MM.1S (cell line): Measurements from ENCODE around the gene ETV3L.

Source experiments
- DNase-seq: peaks from one replicate; pipeline ENCODE4 v3.0.0-alpha.2; 2015
- H2AFZ ChIP-seq: fragments of 300-600 bp; sonication (generic); 2 replicates; pipeline ENCODE4 v1.6.0; 2016; ENCODE audit warnings: antibody characterized with exemption, low read length
- H3F3A ChIP-seq: fragments of 300-600 bp; sonication (generic); 2 replicates; pipeline ENCODE4 v1.6.1; 2016; ENCODE audit warnings: mild to moderate bottlenecking, antibody characterized with exemption, low read length, moderate library complexity, mixed read lengths; ENCODE audit not compliant: insufficient read depth
- H3K27ac ChIP-seq: fragments of 300-600 bp; sonication (generic); 2 replicates; pipeline ENCODE4 v1.5.1; 2016; ENCODE audit warnings: mild to moderate bottlenecking, low read length
- H3K27me3 ChIP-seq: fragments of 300-600 bp; sonication (generic); replicated peaks from 2 replicates; pipeline ENCODE4 v1.6.0; 2016; ENCODE audit warnings: low read length; ENCODE audit not compliant: insufficient read depth
- H3K36me3 ChIP-seq: fragments of 300-600 bp; sonication (generic); replicated peaks from 2 replicates; pipeline ENCODE4 v1.6.1; 2016; ENCODE audit warnings: mild to moderate bottlenecking, low read length, mixed read lengths; ENCODE audit not compliant: insufficient read depth
- H3K4me1 ChIP-seq: fragments of 300-600 bp; sonication (generic); 2 replicates; pipeline ENCODE4 v1.6.1; 2016; ENCODE audit warnings: low read length, mixed read lengths
- H3K4me2 ChIP-seq: fragments of 300-600 bp; sonication (generic); 2 replicates; pipeline ENCODE4 v1.6.0; 2016; ENCODE audit warnings: low read depth, low read length
- H3K4me3 ChIP-seq: fragments of 300-600 bp; sonication (generic); 2 replicates; pipeline ENCODE4 v1.5.1; 2016; ENCODE audit warnings: low read length, mixed read lengths
- H3K79me2 ChIP-seq: fragments of 300-600 bp; sonication (generic); 2 replicates; pipeline ENCODE4 v1.6.1; 2016; ENCODE audit warnings: mixed run types, low read length, mixed read lengths
- H3K9ac ChIP-seq: fragments of 300-600 bp; sonication (generic); 2 replicates; pipeline ENCODE4 v1.6.1; 2016; ENCODE audit warnings: low read length, mixed read lengths
- H3K9me2 ChIP-seq: fragments of 300-600 bp; sonication (generic); replicated peaks from 2 replicates; pipeline ENCODE4 v1.6.1; 2016; ENCODE audit warnings: mild to moderate bottlenecking, low read length, mixed read lengths; ENCODE audit not compliant: insufficient read depth
- H3K9me3 ChIP-seq: fragments of 300-600 bp; sonication (generic); replicated peaks from 2 replicates; pipeline ENCODE4 v1.6.1; 2016; ENCODE audit warnings: mild to moderate bottlenecking, low read length, mixed read lengths; ENCODE audit not compliant: insufficient read depth
- H4K20me1 ChIP-seq: fragments of 300-600 bp; sonication (generic); 2 replicates; pipeline ENCODE4 v1.6.1; 2016; ENCODE audit warnings: mild to moderate bottlenecking, low read length, moderate library complexity, mixed read lengths; ENCODE audit not compliant: insufficient read depth
- CTCF ChIP-seq: fragments of 300-600 bp; sonication (generic); IDR thresholded peaks from 2 replicates; pipeline ENCODE4 v1.5.1; 2016; ENCODE audit warnings: antibody characterized with exemption, low read length, mixed read lengths
- EZH2 ChIP-seq: fragments of 300-600 bp; sonication (generic); optimal IDR thresholded peaks from 2 replicates; pipeline ENCODE3; 2017; ENCODE audit warnings: low read depth, mild to moderate bottlenecking, antibody characterized with exemption, low read length, mixed read lengths
- EZH2phosphoT487 ChIP-seq: fragments of 300-600 bp; sonication (generic); IDR thresholded peaks from 2 replicates; pipeline ENCODE4 v1.6.1; 2018; ENCODE audit warnings: antibody characterized with exemption, low read length

The ETV3L gene

GRCh38 chr1:157140063-157140588 is 40.5 kb upstream of the ETV3L start:
- Histone ChIP-seq H2AFZ (no peak overlapping the region), H4K20me1 (0 out of 2 replicates have a peak, but pooled peaks cover 3% of the 10 kb centered on the region), H3K9me2 (no peaks in the 10 kb centered on the region), H3K4me1 (peaks cover 25% of the 10 kb centered on the region), H3K9ac (no peak overlapping the region), H3F3A (peaks cover 41% of the 10 kb centered on the region), H3K4me2 (no peak overlapping the region), H3K36me3 (peaks cover 2% of the 10 kb centered on the region; the same call in 1 of the 2 replicates), H3K27ac (no peak overlapping the region), H3K79me2 (peaks cover 29% of the 10 kb centered on the region), H3K27me3 (peaks cover 8% of the 10 kb centered on the region; the same call in 1 of the 2 replicates), H3K9me3 (no peaks in the 10 kb centered on the region), H3K4me3 (no peak overlapping the region)
- TF ChIP-seq CTCF (no peak), EZH2phosphoT487 (no peak), EZH2 (no peak)
- no peak for DNase-seq

- no peaks in the 10 kb centered on the region for H3K9me3 ChIP-seq
- H3K4me1 ChIP-seq: peaks cover 35% of the 10 kb centered on the region
- no peaks in the 10 kb centered on the region for H3K9me2 ChIP-seq
- H3K36me3 ChIP-seq: peaks cover 11% of the 10 kb centered on the region
- peak overlapping the region; percentile 79; the same call in 1 of the 2 replicates for H3K27ac ChIP-seq
- peak overlapping the region; percentile 34; the same call in 1 of the 2 replicates for H2AFZ ChIP-seq
- peaks cover 50% of the 10 kb centered on the region for H3F3A ChIP-seq
- DNase-seq: peak; percentile 53
- peak overlapping the region; percentile 93 for H3K4me3 ChIP-seq
- H3K79me2 ChIP-seq: peaks cover 38% of the 10 kb centered on the region
- H3K9ac ChIP-seq: peak overlapping the region; percentile 91; the same call in 1 of the 2 replicates
- no peak for TF ChIP-seq EZH2
- TF ChIP-seq CTCF: no peak
- H3K27me3 ChIP-seq: peaks cover 8% of the 10 kb centered on the region; the same call in 1 of the 2 replicates
- peak overlapping the region; percentile 89 for H3K4me2 ChIP-seq
- 0 out of 2 replicates have a peak, but pooled peaks cover 3% of the 10 kb centered on the region for H4K20me1 ChIP-seq
Observed at GRCh38 chr1:157139052-157139715, 39.6 kb upstream of the ETV3L start.

- Histone ChIP-seq H3K27me3 (peaks cover 8% of the 10 kb centered on the region; the same call in 1 of the 2 replicates), H4K20me1 (0 out of 2 replicates have a peak, but pooled peaks cover 3% of the 10 kb centered on the region), H3K36me3 (peaks cover 11% of the 10 kb centered on the region), H3K4me2 (peak within 1 kb of the TSS; percentile 89), H3F3A (peaks cover 55% of the 10 kb centered on the region), H3K4me1 (peaks cover 42% of the 10 kb centered on the region), H3K27ac (peak within 1 kb of the TSS; percentile 79), H3K9me3 (no peaks in the 10 kb centered on the region), H3K9ac (peak within 1 kb of the TSS; percentile 91), H3K79me2 (peaks cover 43% of the 10 kb centered on the region), H3K4me3 (peak within 1 kb of the TSS; percentile 93), H3K9me2 (no peaks in the 10 kb centered on the region), H2AFZ (peak within 1 kb of the TSS; percentile 34)
- DNase-seq: peak; percentile 93
- no peak for TF ChIP-seq CTCF
Observed at GRCh38 chr1:157138220-157139051, 38.8 kb upstream of the ETV3L start, which contains the start of gene ETV3. TSS of gene ETV3 (minus strand) at chr1:157138395. CDS start at chr1:157136352, 2,043 bp downstream.
